ENCODE results near the gene BPIFB4.

The BPIFB4 gene

GRCh38 chr20:33079259-33079658 is at the start of gene BPIFB4:
Gene BPIFB4 (plus strand): TSS chr20:33079643. CDS start chr20:33081527, 1,884 bp downstream.
- no peak within 1 kb of the TSS for H3K4me3 ChIP-seq (ENCODE audit: low read depth in 1 of 2, low read length in 2 of 2)
- H3K4me1 ChIP-seq (ENCODE audit: control insufficient read depth in 1 of 2, insufficient read depth in 2 of 2, low read length in 2 of 2) = no peaks in the 10 kb centered on the region
- H3K36me3 ChIP-seq (ENCODE audit: control insufficient read depth in 1 of 2, insufficient read depth in 2 of 2, low read length in 2 of 2) = no peaks in the 10 kb centered on the region

DNA sequence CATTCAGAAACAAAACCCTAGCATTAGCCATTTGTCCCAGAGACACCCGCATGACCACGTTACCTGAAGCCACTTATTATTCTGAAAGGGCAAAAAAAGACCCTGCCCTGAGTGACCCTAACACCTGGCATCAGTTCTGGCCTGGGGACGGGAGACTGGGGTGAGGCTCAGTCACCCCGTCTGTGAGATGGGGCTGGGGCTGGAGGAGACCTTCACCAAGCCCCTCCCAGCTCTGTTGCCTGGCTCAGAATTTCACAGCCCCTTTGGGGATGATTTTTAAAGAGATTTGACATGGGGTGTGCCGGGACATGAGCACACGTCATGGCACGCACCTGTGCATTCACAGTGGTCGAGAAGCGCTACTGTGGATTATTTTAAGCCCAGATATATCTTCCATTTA is 49.4 kb upstream of the BPIFB4 start:
- H3K4me3 ChIP-seq (ENCODE audit: low read depth in 1 of 2, low read length in 2 of 2) = no peak overlapping the region

More at GRCh38 chr20:33079259-33079658, at the start of gene BPIFB4:
- Histone ChIP-seq H3K9me3 (ENCODE audit: control insufficient read depth in 1 of 2, low read length in 2 of 2) (no peaks in the 10 kb centered on the region), H3K27ac (ENCODE audit: low read length) (no peak within 1 kb of the TSS), H3K27me3 (ENCODE audit: low read depth, low read length) (no peaks in the 10 kb centered on the region)

GRCh38 chr20:33030569-33030968 is 48.9 kb upstream of the BPIFB4 start:
- no peak overlapping the region for H3K27ac ChIP-seq (ENCODE audit: low read length)
- no peaks in the 10 kb centered on the region for H3K36me3 ChIP-seq (ENCODE audit: control insufficient read depth in 1 of 2, insufficient read depth in 2 of 2, low read length in 2 of 2)
- peaks cover 0 to 8% of the 10 kb centered on the region in 2 donors for H3K9me3 ChIP-seq (ENCODE audit: control insufficient read depth in 1 of 2, low read length in 2 of 2)
- H3K4me3 ChIP-seq (ENCODE audit: low read depth in 1 of 2, low read length in 2 of 2) = no peak overlapping the region
- no peaks in the 10 kb centered on the region for H3K27me3 ChIP-seq (ENCODE audit: low read depth, low read length)
- no peaks in the 10 kb centered on the region for H3K4me1 ChIP-seq (ENCODE audit: control insufficient read depth in 1 of 2, insufficient read depth in 2 of 2, low read length in 2 of 2)

More for the DNA sequence above, 49.4 kb upstream of the BPIFB4 start:
- H3K4me1 ChIP-seq (ENCODE audit: control insufficient read depth in 1 of 2, insufficient read depth in 2 of 2, low read length in 2 of 2) = no peaks in the 10 kb centered on the region
- peaks cover 0 to 8% of the 10 kb centered on the region in 2 donors for H3K9me3 ChIP-seq (ENCODE audit: control insufficient read depth in 1 of 2, low read length in 2 of 2)
- no peaks in the 10 kb centered on the region for H3K27me3 ChIP-seq (ENCODE audit: low read depth, low read length)
- no peak overlapping the region for H3K27ac ChIP-seq (ENCODE audit: low read length)
- no peaks in the 10 kb centered on the region for H3K36me3 ChIP-seq (ENCODE audit: control insufficient read depth in 1 of 2, insufficient read depth in 2 of 2, low read length in 2 of 2)

DNA sequence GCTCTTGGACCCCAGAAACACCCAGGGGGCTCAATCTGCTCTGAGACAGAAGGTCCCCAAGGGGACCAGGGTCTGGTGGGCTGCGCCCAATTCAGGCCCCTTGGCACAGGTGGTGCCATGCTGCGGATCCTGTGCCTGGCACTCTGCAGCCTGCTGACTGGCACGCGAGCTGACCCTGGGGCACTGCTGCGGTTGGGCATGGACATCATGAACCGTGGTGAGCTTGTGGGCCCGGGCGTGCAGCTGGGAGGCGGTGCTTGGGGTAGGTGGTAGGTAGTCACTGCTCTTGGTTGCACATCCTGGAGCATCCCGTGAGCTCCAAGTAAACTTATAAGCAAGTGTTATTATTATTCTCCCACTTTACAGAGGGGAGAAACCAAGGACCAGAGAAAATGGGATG is 47.9 kb upstream of the BPIFB4 start, which contains the start of gene BPIFB6:
Gene BPIFB6 (plus strand): TSS at position 118 of the 400 bp plus-strand sequence. CDS start 0 bp downstream, at position 118.
- Histone ChIP-seq H3K36me3 (ENCODE audit: control insufficient read depth in 1 of 2, insufficient read depth in 2 of 2, low read length in 2 of 2) (no peaks in the 10 kb centered on the region), H3K9me3 (ENCODE audit: control insufficient read depth in 1 of 2, low read length in 2 of 2) (peaks cover 0 to 8% of the 10 kb centered on the region in 2 donors), H3K4me3 (ENCODE audit: low read depth in 1 of 2, low read length in 2 of 2) (no peak within 1 kb of the TSS), H3K27ac (ENCODE audit: low read length) (no peak within 1 kb of the TSS), H3K27me3 (ENCODE audit: low read depth, low read length) (no peaks in the 10 kb centered on the region), H3K4me1 (ENCODE audit: control insufficient read depth in 1 of 2, insufficient read depth in 2 of 2, low read length in 2 of 2) (no peaks in the 10 kb centered on the region)

- Histone ChIP-seq H3K27me3 (ENCODE audit: low read depth, low read length) (no peaks in the 10 kb centered on the region), H3K4me3 (ENCODE audit: low read depth in 1 of 2, low read length in 2 of 2) (no peak overlapping the region), H3K4me1 (ENCODE audit: control insufficient read depth in 1 of 2, insufficient read depth in 2 of 2, low read length in 2 of 2) (no peaks in the 10 kb centered on the region), H3K36me3 (ENCODE audit: control insufficient read depth in 1 of 2, insufficient read depth in 2 of 2, low read length in 2 of 2) (no peaks in the 10 kb centered on the region), H3K27ac (ENCODE audit: low read length) (no peak overlapping the region), H3K9me3 (ENCODE audit: control insufficient read depth in 1 of 2, low read length in 2 of 2) (peaks cover 0 to 8% of the 10 kb centered on the region in 2 donors)
These were observed 46.9 kb upstream of the BPIFB4 start for GRCh38 chr20:33032555-33032954.

GRCh38 chr20:33033381-33033780 is 46.1 kb upstream of the BPIFB4 start:
- Histone ChIP-seq H3K27ac (ENCODE audit: low read length) (no peak overlapping the region), H3K9me3 (ENCODE audit: control insufficient read depth in 1 of 2, low read length in 2 of 2) (peaks cover 0 to 8% of the 10 kb centered on the region in 2 donors), H3K4me3 (ENCODE audit: low read depth in 1 of 2, low read length in 2 of 2) (no peak overlapping the region), H3K4me1 (ENCODE audit: control insufficient read depth in 1 of 2, insufficient read depth in 2 of 2, low read length in 2 of 2) (no peaks in the 10 kb centered on the region), H3K27me3 (ENCODE audit: low read depth, low read length) (no peaks in the 10 kb centered on the region), H3K36me3 (ENCODE audit: control insufficient read depth in 1 of 2, insufficient read depth in 2 of 2, low read length in 2 of 2) (no peaks in the 10 kb centered on the region)

- H3K4me1 ChIP-seq (ENCODE audit: control insufficient read depth in 1 of 2, insufficient read depth in 2 of 2, low read length in 2 of 2) = no peaks in the 10 kb centered on the region
- no peak overlapping the region for H3K27ac ChIP-seq (ENCODE audit: low read length)
- H3K36me3 ChIP-seq (ENCODE audit: control insufficient read depth in 1 of 2, insufficient read depth in 2 of 2, low read length in 2 of 2) = no peaks in the 10 kb centered on the region
- H3K27me3 ChIP-seq (ENCODE audit: low read depth, low read length) = no peaks in the 10 kb centered on the region
- H3K9me3 ChIP-seq (ENCODE audit: control insufficient read depth in 1 of 2, low read length in 2 of 2) = peaks cover 0 to 8% of the 10 kb centered on the region in 2 donors
- no peak overlapping the region for H3K4me3 ChIP-seq (ENCODE audit: low read depth in 1 of 2, low read length in 2 of 2)
These were observed 45.3 kb upstream of the BPIFB4 start for GRCh38 chr20:33034115-33034514.

DNA sequence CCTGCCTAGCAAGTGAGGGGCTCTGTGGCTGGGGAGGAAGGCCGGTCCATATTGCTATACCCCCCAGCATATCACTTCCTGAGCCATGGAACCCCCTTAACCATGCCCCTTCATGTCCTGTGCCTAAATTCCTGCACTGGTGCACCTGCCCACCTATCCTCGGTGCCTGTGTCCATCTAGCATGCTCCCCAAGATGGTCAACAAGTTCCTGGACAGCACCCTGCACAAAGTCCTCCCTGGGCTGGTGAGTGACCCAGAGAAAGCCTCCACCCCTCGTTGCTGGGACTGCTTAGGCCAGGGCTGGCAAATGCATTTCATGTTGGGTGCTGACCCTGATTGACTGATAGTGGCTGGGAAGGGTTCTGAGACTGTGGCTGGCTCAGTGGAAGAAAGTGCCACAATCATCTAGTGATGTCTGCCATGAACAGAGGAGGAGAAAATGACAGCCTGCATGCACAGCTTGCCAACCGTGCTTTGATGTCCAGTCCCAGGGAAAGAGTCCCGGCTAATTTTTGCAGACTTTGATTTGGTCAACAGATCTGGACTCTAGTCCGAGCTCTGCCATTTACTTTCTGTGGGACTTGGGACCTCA is 44.4 kb upstream of the BPIFB4 start:
- Histone ChIP-seq H3K9me3 (ENCODE audit: control insufficient read depth in 1 of 2, low read length in 2 of 2) (peaks cover 0 to 8% of the 10 kb centered on the region in 2 donors), H3K27ac (ENCODE audit: low read length) (no peak overlapping the region), H3K36me3 (ENCODE audit: control insufficient read depth in 1 of 2, insufficient read depth in 2 of 2, low read length in 2 of 2) (no peaks in the 10 kb centered on the region), H3K27me3 (ENCODE audit: low read depth, low read length) (no peaks in the 10 kb centered on the region), H3K4me1 (ENCODE audit: control insufficient read depth in 1 of 2, insufficient read depth in 2 of 2, low read length in 2 of 2) (no peaks in the 10 kb centered on the region), H3K4me3 (ENCODE audit: low read depth in 1 of 2, low read length in 2 of 2) (no peak overlapping the region)

GRCh38 chr20:33037456-33037855 is 42.0 kb upstream of the BPIFB4 start:
- no peak overlapping the region for H3K27ac ChIP-seq (ENCODE audit: low read length)
- H3K9me3 ChIP-seq (ENCODE audit: control insufficient read depth in 1 of 2, low read length in 2 of 2) = peaks cover 0 to 8% of the 10 kb centered on the region in 2 donors
- no peaks in the 10 kb centered on the region for H3K27me3 ChIP-seq (ENCODE audit: low read depth, low read length)
- H3K4me1 ChIP-seq (ENCODE audit: control insufficient read depth in 1 of 2, insufficient read depth in 2 of 2, low read length in 2 of 2) = no peaks in the 10 kb centered on the region
- H3K36me3 ChIP-seq (ENCODE audit: control insufficient read depth in 1 of 2, insufficient read depth in 2 of 2, low read length in 2 of 2) = no peaks in the 10 kb centered on the region
- H3K4me3 ChIP-seq (ENCODE audit: low read depth in 1 of 2, low read length in 2 of 2) = no peak overlapping the region

GRCh38 chr20:33038243-33038642 is 41.2 kb upstream of the BPIFB4 start:
- no peak overlapping the region for H3K4me3 ChIP-seq (ENCODE audit: low read depth in 1 of 2, low read length in 2 of 2)
- no peaks in the 10 kb centered on the region for H3K27me3 ChIP-seq (ENCODE audit: low read depth, low read length)
- peaks cover 0 to 2% of the 10 kb centered on the region in 2 donors for H3K9me3 ChIP-seq (ENCODE audit: control insufficient read depth in 1 of 2, low read length in 2 of 2)
- H3K27ac ChIP-seq (ENCODE audit: low read length) = no peak overlapping the region
- no peaks in the 10 kb centered on the region for H3K36me3 ChIP-seq (ENCODE audit: control insufficient read depth in 1 of 2, insufficient read depth in 2 of 2, low read length in 2 of 2)
- no peaks in the 10 kb centered on the region for H3K4me1 ChIP-seq (ENCODE audit: control insufficient read depth in 1 of 2, insufficient read depth in 2 of 2, low read length in 2 of 2)

GRCh38 chr20:33042430-33042829 is 37.0 kb upstream of the BPIFB4 start:
- Histone ChIP-seq H3K4me1 (ENCODE audit: control insufficient read depth in 1 of 2, insufficient read depth in 2 of 2, low read length in 2 of 2) (no peaks in the 10 kb centered on the region), H3K27me3 (ENCODE audit: low read depth, low read length) (no peaks in the 10 kb centered on the region), H3K4me3 (ENCODE audit: low read depth in 1 of 2, low read length in 2 of 2) (no peak overlapping the region), H3K9me3 (ENCODE audit: control insufficient read depth in 1 of 2, low read length in 2 of 2) (peaks cover 5 to 13% of the 10 kb centered on the region in 2 donors), H3K36me3 (ENCODE audit: control insufficient read depth in 1 of 2, insufficient read depth in 2 of 2, low read length in 2 of 2) (no peaks in the 10 kb centered on the region), H3K27ac (ENCODE audit: low read length) (no peak overlapping the region)
